DMS114 treated with DMSO at 0.1 percent for 48 hours (cell line): ENCODE data around the gene SNX5.

ENCODE experiments used
- DNase-seq: peaks from one replicate; lab custom pipeline; 2025; ENCODE audit not compliant: unreplicated experiment; lab: John Stamatoyannopoulos, UW

The SNX5 gene

DNA sequence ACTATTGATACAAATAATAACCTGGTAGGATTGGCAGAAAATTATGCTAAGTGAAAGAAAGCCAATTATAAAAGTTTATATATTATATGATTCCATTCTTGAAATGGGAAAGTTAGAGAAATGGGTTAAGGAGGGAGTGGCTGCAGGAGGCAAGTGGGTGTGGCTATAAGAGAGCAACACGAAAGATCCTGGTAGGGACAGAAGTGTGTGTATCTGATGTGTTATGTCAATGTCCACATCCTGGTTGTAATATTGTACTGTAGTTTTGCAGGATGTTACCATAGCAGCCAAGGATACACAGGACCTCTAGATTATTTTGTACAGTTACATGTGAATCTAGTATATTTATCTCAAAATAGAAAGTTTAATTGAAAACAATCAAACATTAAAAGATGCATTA is 46.8 kb downstream of the SNX5 start:
- no peak for DNase-seq

DNA sequence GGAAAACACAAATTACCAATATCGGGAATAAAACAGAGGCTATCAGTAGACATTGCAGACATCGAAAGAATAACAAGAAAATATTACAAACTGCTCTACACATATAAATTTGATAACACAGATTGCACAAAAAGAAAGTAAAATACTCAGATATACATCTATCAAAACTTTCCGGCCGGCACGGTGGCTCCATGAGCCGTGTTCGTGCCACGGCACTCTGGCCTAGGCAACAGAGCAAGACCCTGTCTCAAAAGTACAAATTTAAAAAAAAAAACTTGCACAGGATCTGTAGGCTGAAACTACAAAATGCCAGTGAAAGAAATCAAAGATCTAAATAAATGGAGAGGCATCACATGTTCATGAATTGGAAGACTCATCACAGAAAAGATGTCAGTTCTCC is 49.4 kb downstream of the SNX5 start:
- no peak for DNase-seq

GRCh38 chr20:17917832-17918618 is 50.6 kb downstream of the SNX5 start:
- no peak for DNase-seq

DNA sequence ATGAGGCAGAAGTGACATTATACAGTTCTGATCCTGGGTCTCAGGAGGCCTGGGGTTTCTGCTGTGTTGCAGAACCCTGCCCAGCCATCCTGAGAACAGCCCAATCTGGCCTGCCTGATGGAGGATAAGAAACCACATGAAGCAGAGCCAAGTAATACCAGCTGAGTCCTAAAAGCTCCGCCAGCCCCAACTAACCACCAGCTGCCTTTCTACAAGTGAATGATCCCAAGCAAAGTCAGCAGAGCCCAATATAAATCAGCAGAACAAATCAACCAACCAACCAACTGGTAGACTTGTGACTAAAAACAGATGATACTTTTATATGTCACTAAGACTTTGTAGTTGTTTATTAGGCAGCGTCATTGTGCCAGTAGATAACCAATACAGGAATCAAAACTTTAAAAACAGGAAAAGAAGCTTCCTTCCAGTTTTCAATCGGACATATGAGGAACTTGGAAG is 52.1 kb downstream of the SNX5 start:
- DNase-seq = no peak

DNA sequence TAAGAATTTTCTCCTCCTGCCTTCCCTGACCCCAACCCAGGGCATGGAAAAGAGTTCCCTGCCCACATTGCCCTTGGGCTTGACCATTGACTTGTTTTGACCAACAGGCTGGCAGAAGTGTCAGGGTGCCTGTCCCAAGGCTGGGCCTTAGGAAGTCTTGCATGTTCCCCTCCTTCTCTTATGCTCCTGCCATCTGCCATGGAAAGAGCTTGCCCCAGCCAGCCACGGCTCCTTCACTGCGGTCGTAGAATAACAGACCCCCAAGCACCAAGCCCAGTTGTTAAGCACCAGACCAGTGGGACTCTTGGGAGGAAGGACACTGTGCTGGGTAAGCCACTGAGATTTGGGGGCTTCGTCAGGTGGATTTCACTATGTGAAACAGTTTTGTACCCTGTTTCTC is 53.6 kb downstream of the SNX5 start:
- no peak for DNase-seq

DNA sequence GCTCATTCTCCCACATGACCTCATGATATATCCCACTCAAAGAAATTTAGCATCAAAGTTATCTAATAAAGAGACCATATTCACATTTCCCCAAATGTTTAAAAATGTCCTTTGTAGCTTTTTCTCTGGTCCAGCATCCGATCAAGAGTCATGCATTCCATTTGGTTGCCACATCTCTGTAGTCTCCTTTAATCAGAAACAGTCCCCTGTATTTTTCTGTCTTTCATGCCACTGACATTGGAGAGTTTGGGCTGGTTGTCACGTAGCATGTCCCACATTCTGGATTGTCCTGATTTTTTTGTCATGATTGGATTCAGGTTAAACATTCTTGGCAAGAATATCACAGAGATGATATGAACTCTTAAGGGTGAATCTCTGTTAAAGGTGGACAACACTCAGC is 55.7 kb downstream of the SNX5 start:
- no peak for DNase-seq

DNA sequence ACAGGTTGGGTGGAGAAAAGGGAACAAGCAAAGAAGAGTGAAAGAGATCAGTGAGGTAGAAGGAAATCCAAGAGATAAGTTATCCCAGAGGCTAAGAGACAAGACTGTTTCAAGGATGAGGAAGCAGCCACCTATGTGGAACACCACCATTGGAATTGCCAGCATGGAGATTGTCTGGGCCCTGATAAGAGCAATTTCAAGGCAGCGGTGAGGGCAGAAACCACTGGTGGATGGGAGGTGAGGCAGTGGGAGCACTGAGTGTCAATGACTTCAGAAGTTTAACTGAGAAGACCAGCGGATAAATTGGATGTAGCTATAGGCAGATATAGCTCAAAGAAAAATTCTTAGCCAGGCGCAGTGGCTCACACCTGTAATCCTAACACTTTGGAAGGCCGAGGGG is 56.7 kb downstream of the SNX5 start:
- no peak for DNase-seq

DNA sequence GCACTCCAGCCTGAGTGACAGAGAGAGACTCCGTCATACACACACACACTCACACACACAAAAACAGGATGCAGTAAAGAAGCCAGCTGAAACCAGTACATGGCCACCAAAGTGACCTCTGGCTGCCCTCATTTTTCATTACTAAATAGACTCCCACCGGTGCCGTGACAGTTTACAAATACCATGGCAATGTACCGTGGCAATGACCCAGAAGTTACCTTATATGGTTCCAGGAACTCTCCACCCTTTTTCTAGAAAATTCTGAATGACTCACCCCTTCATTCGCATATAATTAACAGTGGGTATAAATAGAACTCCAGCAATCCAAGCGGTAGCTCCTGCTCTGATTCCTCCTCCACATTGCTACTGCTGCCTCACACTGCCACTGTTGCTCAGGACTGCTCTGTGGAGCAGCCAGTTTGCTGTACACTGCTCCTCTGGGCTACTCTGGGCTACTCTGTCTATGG is 57.7 kb downstream of the SNX5 start:
- DNase-seq = no peak

GRCh38 chr20:17909869-17910321 is 58.7 kb downstream of the SNX5 start:
- no peak for DNase-seq

- DNase-seq = no peak
Measured at GRCh38 chr20:17905544-17905943, 63.0 kb downstream of the SNX5 start.

DNA sequence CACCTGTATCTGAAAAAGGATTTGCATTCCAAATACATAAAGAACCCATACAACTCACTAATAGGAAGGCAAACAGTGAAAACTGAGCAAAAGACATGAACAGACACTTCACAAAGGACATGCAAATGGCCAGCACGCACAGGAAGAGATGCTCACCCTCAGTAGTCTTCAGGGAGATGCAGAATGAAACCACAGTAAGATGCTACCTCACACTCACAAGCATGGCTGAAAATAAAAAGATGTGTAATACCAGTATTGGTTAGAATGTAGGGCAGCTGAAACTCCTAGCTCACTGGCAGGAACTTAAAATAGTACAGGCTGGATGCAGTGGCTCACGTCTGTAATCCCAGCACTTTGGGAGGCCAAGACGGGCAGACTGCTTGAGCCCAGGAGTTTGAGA is 64.6 kb downstream of the SNX5 start:
- no peak for DNase-seq

DNA sequence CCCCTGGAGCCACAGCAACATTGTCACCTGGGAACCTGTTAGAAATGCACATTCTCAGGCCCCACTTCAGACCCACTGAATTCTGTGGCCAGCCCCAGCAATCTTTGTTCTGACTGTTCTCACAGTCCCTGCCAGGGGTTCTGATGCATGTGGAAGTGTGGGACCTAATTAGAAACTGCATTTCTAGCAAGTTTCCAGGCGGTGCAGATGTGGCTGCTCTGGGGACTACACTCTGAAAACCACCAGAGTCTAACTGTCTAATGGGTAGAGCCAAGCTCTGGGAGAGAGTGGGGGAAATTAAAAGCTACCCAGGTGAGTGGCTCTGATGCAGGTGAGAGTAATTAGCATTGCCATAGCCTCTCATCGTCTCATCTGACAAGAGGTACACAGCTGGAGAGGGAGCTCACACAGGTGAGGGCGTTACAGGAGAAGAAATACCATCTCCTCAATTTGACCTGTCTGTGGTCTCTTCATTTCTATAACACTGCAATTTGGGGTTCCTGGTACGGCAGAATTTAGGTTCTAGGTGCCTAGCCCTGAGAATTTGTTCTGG is 66.0 kb downstream of the SNX5 start:
- DNase-seq = no peak

DNA sequence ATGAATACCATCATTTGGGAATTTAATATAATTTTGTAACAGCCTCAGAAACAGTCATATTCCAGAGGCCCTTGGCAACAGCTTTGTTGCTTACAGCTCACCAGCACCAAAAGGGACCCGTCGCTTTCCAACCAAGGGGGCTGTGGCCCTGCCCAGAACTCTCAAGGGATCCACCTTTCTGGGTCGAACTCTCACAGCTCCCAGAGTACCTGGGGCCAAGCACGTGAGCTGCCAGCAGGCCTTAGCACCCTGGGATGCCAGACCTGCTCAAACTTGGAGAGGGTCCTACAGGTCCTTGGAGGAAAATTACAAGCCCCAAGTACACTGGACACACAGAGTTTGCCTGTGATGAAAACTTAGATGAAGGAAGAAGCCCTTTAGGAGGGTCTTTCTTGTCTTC is 66.6 kb downstream of the SNX5 start:
- no peak for DNase-seq

DNA sequence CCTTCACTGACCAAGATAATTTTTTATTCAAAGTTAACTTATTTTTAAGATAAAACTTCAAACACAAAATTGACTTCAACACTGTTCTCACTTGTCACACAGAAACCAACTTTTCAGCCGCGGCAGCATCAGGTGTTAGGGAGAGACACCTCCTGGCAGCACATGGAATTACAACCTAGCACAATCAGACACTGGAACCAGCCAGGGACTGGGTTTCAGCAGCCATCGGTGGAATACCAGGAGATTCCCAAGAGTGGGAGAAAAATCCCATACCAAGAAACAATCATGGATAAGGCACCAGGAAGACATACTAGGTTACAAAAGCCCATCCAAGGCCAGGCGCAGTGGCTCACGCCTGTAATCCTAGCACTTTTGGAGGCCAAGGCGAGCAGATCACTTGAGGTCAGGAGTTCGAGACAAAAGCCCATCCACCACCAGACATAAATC is 70.0 kb downstream of the SNX5 start:
- peak; percentile 45 for DNase-seq

DNA sequence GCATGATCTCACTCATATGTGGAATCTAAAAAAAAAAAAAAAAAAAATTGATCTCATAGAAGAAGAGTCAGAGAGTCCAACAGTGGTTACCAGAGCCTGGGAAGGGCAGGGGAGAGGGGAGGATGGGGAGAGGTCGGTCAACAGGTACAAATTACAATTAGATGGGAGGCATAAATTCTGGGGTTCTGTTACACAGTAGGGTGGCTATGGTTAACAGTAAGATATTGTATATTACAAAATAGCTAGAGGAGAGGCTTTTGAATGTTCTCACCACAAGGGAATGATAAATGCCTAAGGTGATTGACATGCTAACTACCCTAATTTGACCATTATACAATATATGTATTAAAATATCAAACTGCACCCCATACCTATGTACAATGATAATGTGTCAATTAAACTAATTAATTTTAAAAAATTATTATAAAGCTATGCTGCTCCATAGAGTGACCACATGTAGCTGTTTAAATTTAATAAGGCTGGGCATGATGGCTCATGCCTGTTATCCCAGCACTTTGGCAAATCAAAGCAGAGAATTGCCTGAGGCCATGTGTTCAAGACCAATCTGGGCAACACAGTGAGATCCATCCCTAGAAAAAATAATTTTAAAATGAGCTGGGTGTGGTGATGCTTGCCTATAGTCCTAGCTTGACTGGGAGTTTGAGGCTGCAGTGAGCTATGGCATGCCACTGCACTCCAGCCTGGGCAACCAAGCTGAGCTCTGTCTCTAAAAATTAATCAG is 70.9 kb downstream of the SNX5 start:
- DNase-seq = no peak

GRCh38 chr20:17896771-17897369 is 71.7 kb downstream of the SNX5 start:
- DNase-seq = no peak

- no peak for DNase-seq
Measured at GRCh38 chr20:17896193-17896723, 72.3 kb downstream of the SNX5 start.

GRCh38 chr20:17895641-17896171 is 72.9 kb downstream of the SNX5 start:
- DNase-seq = no peak

- no peak for DNase-seq
Measured at GRCh38 chr20:17893445-17893844, 75.1 kb downstream of the SNX5 start.

- DNase-seq = no peak
Measured at GRCh38 chr20:17892189-17892938, 76.2 kb downstream of the SNX5 start.
